MM.1S (cell line): ENCODE results near the gene ANKRD9.

ENCODE experiments used
- EZH2phosphoT487 ChIP-seq: fragments of 300-600 bp; sonication (generic); IDR thresholded peaks from 2 replicates; pipeline ENCODE4 v1.6.1; 2018; ENCODE audit warnings: antibody characterized with exemption, low read length
- TF ChIP-seq, protein P1 (sequence below): fragments of 300-600 bp; sonication (generic); IDR thresholded peaks from 2 replicates; pipeline ENCODE4 v1.5.1; 2016; ENCODE audit warnings: antibody characterized with exemption, low read length, mixed read lengths

- TF ChIP-seq EZH2phosphoT487 = no peak
- TF ChIP-seq, protein P1, sequence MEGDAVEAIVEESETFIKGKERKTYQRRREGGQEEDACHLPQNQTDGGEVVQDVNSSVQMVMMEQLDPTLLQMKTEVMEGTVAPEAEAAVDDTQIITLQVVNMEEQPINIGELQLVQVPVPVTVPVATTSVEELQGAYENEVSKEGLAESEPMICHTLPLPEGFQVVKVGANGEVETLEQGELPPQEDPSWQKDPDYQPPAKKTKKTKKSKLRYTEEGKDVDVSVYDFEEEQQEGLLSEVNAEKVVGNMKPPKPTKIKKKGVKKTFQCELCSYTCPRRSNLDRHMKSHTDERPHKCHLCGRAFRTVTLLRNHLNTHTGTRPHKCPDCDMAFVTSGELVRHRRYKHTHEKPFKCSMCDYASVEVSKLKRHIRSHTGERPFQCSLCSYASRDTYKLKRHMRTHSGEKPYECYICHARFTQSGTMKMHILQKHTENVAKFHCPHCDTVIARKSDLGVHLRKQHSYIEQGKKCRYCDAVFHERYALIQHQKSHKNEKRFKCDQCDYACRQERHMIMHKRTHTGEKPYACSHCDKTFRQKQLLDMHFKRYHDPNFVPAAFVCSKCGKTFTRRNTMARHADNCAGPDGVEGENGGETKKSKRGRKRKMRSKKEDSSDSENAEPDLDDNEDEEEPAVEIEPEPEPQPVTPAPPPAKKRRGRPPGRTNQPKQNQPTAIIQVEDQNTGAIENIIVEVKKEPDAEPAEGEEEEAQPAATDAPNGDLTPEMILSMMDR = no peak
Observed at GRCh38 chr14:102505775-102506625, 3.6 kb downstream of the ANKRD9 start.
